ENCODE measurements around the gene ZWILCH. TPM values are rescaled to one million over a fixed set of nuclear protein-coding genes. Genes with fewer than 3 reads are reported as not detected.

ZWILCH gene
- total and polyA plus RNA-seq, 2 experiments from 2014 or later, result 9.8 to 17.8 TPM

- Histone ChIP-seq H3K27me3 (no peaks in the 10 kb centered on the region), H3K4me3 (peak overlapping the region; percentile 91), H3K36me3 (replicated peaks; ENCODE audit: insufficient read depth, low read depth) (peaks cover 11% of the 10 kb centered on the region), H3K4me1 (ENCODE audit: insufficient read depth) (peaks cover 13% of the 10 kb centered on the region), H4K20me1 (ENCODE audit: insufficient read depth, poor library complexity, severe bottlenecking) (peaks cover 31% of the 10 kb centered on the region), H3K4me2 (peak overlapping the region; percentile 91), H3K9me3 (ENCODE audit: low read depth) (no peaks in the 10 kb centered on the region), H3K27ac (peak overlapping the region; percentile 99), H2AFZ (peak overlapping the region; percentile 95), H3K79me2 (peaks cover 55% of the 10 kb centered on the region), H3K9me2 (replicated peaks; ENCODE audit: insufficient read depth) (no peaks in the 10 kb centered on the region)
- TF ChIP-seq EZH2 (IDR thresholded peaks at IDR 0.05; ENCODE audit: borderline replicate concordance) (no peak), CTCF (IDR thresholded peaks at IDR 0.05; ENCODE audit: poor library complexity) (no peak), EZH2phosphoT487 (IDR thresholded peaks at IDR 0.05; ENCODE audit: low read depth, severe bottlenecking, unreplicated experiment) (no peak)
- WGBS (ENCODE audit: low lambda C conversion rate, missing lambda C conversion rate), result 58% methylated on average over 4 of the region's 4 CpGs
- DNase-seq (ENCODE audit: low spot score), result no peak
Measured at GRCh38 chr15:66505818-66506217, 692 bp downstream of the ZWILCH start.

GRCh38 chr15:66508293-66508883, 3.3 kb downstream of the ZWILCH start:
- no peak for DNase-seq (ENCODE audit: low spot score)
- Histone ChIP-seq H3K4me3 (no peak overlapping the region), H3K4me2 (no peak overlapping the region), H3K27ac (no peak overlapping the region), H3K36me3 (replicated peaks; ENCODE audit: insufficient read depth, low read depth) (no peaks in the 10 kb centered on the region), H3K9me3 (ENCODE audit: low read depth) (no peaks in the 10 kb centered on the region), H3K27me3 (no peaks in the 10 kb centered on the region), H3K4me1 (ENCODE audit: insufficient read depth) (no peaks in the 10 kb centered on the region), H2AFZ (no peak overlapping the region), H4K20me1 (ENCODE audit: insufficient read depth, poor library complexity, severe bottlenecking) (peaks cover 10% of the 10 kb centered on the region), H3K9me2 (replicated peaks; ENCODE audit: insufficient read depth) (no peaks in the 10 kb centered on the region), H3K79me2 (peaks cover 30% of the 10 kb centered on the region)
- TF ChIP-seq EZH2phosphoT487 (IDR thresholded peaks at IDR 0.05; ENCODE audit: low read depth, severe bottlenecking, unreplicated experiment) (no peak), EZH2 (IDR thresholded peaks at IDR 0.05; ENCODE audit: borderline replicate concordance) (no peak), CTCF (IDR thresholded peaks at IDR 0.05; ENCODE audit: poor library complexity) (no peak)
- WGBS (ENCODE audit: low lambda C conversion rate, missing lambda C conversion rate), result 89% methylated on average over 3 of the region's 3 CpGs

GRCh38 chr15:66514586-66514985, 9.5 kb downstream of the ZWILCH start:
- DNase-seq (ENCODE audit: low spot score), result no peak
- H3K9me3 ChIP-seq (ENCODE audit: low read depth), result no peaks in the 10 kb centered on the region
- no peaks in the 10 kb centered on the region for H3K27me3 ChIP-seq
- H3K79me2 ChIP-seq, result no peaks in the 10 kb centered on the region
- WGBS (ENCODE audit: low lambda C conversion rate, missing lambda C conversion rate), result 89% methylated on average over 3 of the region's 3 CpGs
- no peaks in the 10 kb centered on the region for H3K9me2 ChIP-seq (replicated peaks; ENCODE audit: insufficient read depth)
- H3K36me3 ChIP-seq (replicated peaks; ENCODE audit: insufficient read depth, low read depth), result no peaks in the 10 kb centered on the region
- no peak overlapping the region for H3K27ac ChIP-seq
- no peaks in the 10 kb centered on the region for H3K4me1 ChIP-seq (ENCODE audit: insufficient read depth)
- no peak overlapping the region for H3K4me3 ChIP-seq
- H3K4me2 ChIP-seq, result no peak overlapping the region
- TF ChIP-seq CTCF (IDR thresholded peaks at IDR 0.05; ENCODE audit: poor library complexity) (no peak), EZH2phosphoT487 (IDR thresholded peaks at IDR 0.05; ENCODE audit: low read depth, severe bottlenecking, unreplicated experiment) (no peak), EZH2 (IDR thresholded peaks at IDR 0.05; ENCODE audit: borderline replicate concordance) (no peak)
- no peak overlapping the region for H2AFZ ChIP-seq
- no peaks in the 10 kb centered on the region for H4K20me1 ChIP-seq (ENCODE audit: insufficient read depth, poor library complexity, severe bottlenecking)
